Measurements from ENCODE around the gene ACOT11.

ACOT11 gene

GRCh38 chr1:54581621-54582035 is 33.6 kb downstream of the ACOT11 start:
- peak; percentile 99 for DNase-seq (ENCODE audit: low spot score)
- no peak for TF ChIP-seq CTCF (IDR thresholded peaks at IDR 0.05)
- Histone ChIP-seq H3K27ac (peak overlapping the region; percentile 92 to 95), H3K4me3 (peak overlapping the region; percentile 6)

- peak overlapping the region; percentile 92 to 95 for H3K27ac ChIP-seq
- TF ChIP-seq CTCF (IDR thresholded peaks at IDR 0.05), result no peak
- H3K4me3 ChIP-seq, result no peak overlapping the region
- no peak for DNase-seq (ENCODE audit: low spot score)
Observed at GRCh38 chr1:54582566-54583306, 34.7 kb downstream of the ACOT11 start.

- no peak for DNase-seq (ENCODE audit: low spot score)
- Histone ChIP-seq H3K27ac (peak overlapping the region; percentile 92 to 95), H3K4me3 (no peak overlapping the region)
- no peak for TF ChIP-seq CTCF (IDR thresholded peaks at IDR 0.05)
Observed at GRCh38 chr1:54583307-54583686, 35.3 kb downstream of the ACOT11 start.

GRCh38 chr1:54583871-54584270 is 35.8 kb downstream of the ACOT11 start:
- Histone ChIP-seq H3K4me3 (no peak overlapping the region), H3K27ac (no peak overlapping the region)
- no peak for DNase-seq (ENCODE audit: low spot score)
- no peak for TF ChIP-seq CTCF (IDR thresholded peaks at IDR 0.05)

- TF ChIP-seq CTCF (IDR thresholded peaks at IDR 0.05), result no peak
- H3K27ac ChIP-seq, result no peak overlapping the region
- DNase-seq (ENCODE audit: low spot score), result no peak
- H3K4me3 ChIP-seq, result no peak overlapping the region
Observed at GRCh38 chr1:54584575-54584974, 36.5 kb downstream of the ACOT11 start.

- Histone ChIP-seq H3K27ac (no peak overlapping the region), H3K4me3 (no peak overlapping the region)
- TF ChIP-seq CTCF (IDR thresholded peaks at IDR 0.05), result no peak
- no peak for DNase-seq (ENCODE audit: low spot score)
Observed at GRCh38 chr1:54585181-54586066, 37.4 kb downstream of the ACOT11 start.

Measured in coronary artery (tissue), 2 donors.